Activated T-helper 17 cell treated with anti-CD3 and anti-CD28 coated beads, Interleukin-2, amount 50 U/mL, for 72 hours (primary cell): ENCODE measurements around the gene MYO18B. TPM values are rescaled to one million over a fixed set of nuclear protein-coding genes. Genes with fewer than 3 reads are reported as not detected.
"Not testable (repeated sequence)": the region's sequence is repeated elsewhere in the genome, so short reads cannot be mapped to it uniquely, and the experiment has no call there.

ENCODE experiments used
- ATAC-seq: fragments of 150-1000 bp; cut with Tn5 transposase; replicated peaks from 2 replicates; pipeline ENCODE4 v1.10.0; 2021; ENCODE audit warnings: mild to moderate bottlenecking, moderate library complexity
- H3K27ac Mint-ChIP-seq: one replicate; pipeline ENCODE4 v1.8.0; 2022; ENCODE audit warnings: mixed read lengths
- H3K27me3 Mint-ChIP-seq: one replicate; pipeline ENCODE4 v1.8.0; 2022; ENCODE audit warnings: mixed read lengths
- H3K36me3 Mint-ChIP-seq: one replicate; pipeline ENCODE4 v1.8.0; 2022; ENCODE audit warnings: low read depth, mild to moderate bottlenecking, mixed read lengths
- H3K4me1 Mint-ChIP-seq: one replicate; pipeline ENCODE4 v1.8.0; 2022; ENCODE audit warnings: mixed read lengths
- H3K4me3 Mint-ChIP-seq: one replicate; pipeline ENCODE4 v1.8.0; 2022; ENCODE audit warnings: mild to moderate bottlenecking, mixed read lengths
- H3K9me3 Mint-ChIP-seq: one replicate; pipeline ENCODE4 v1.8.0; 2022; ENCODE audit warnings: mixed read lengths
- total RNA-seq, 2 donors: library from RNA; stranded (reverse); gene quantifications; one replicate each; pipeline ENCODE4 v1.2.3, GENCODE V29; 2022

The MYO18B gene
- total RNA-seq, 2 donors from 2014 or later: 2.3 to 4.3 TPM

DNA sequence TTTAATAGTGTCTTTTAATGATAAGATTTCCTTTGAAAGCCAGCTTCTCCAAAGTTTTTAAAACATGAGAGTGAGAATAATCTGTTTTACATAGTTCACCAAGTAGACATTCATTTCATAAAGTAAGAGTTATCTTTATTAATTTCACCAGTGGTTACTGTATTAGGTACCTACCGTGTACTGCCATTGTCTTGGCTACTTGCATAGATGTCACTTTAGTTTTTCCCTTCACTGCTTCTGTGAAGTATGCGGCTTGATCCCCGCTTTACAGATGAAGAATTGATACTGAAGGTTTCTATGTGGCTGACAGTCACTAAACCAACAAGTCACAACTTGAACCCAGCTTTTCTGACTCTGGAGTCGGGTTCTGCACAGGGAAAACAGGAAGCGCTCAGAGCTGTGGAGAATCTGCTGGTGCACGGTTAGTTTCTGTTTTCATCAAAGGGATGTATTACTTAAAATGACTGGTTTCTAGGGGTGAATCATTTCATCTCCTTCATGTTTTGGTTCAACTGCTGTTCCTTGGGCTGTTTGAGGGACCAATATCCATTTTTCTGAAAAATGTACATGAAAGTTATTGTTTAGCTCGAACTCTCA lies 39.3 kb upstream of the MYO18B start:
- peak overlapping the region; percentile 12 for H3K4me3 Mint-ChIP-seq
- H3K9me3 Mint-ChIP-seq: no peaks in the 10 kb centered on the region
- peak; percentile 95 for ATAC-seq
- H3K27me3 Mint-ChIP-seq: peaks cover 9% of the 10 kb centered on the region
- no peaks in the 10 kb centered on the region for H3K4me1 Mint-ChIP-seq
- H3K36me3 Mint-ChIP-seq: no peaks in the 10 kb centered on the region
- peak overlapping the region; percentile 20 for H3K27ac Mint-ChIP-seq

DNA sequence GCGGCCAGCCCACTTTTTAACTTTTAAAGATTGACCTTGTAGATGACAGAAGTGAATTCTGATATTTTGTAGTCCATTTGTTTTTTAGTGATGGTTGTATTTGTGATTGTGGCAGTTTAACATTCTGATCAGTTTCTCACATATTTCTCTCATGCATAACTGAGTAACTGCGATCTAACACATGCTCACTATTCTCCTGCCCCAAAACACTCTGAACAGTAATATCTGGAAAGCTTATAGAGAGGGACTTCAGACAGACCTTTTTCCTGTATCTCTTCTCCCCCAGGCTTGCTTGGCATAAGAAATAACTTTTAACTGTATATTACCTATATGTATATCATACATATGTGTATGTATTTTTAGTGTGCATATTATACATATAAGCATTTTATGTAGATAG lies 37.3 kb upstream of the MYO18B start:
- no peaks in the 10 kb centered on the region for H3K36me3 Mint-ChIP-seq
- no peak for ATAC-seq
- peaks cover 9% of the 10 kb centered on the region for H3K27me3 Mint-ChIP-seq
- no peaks in the 10 kb centered on the region for H3K9me3 Mint-ChIP-seq
- H3K27ac Mint-ChIP-seq: no peak overlapping the region
- H3K4me1 Mint-ChIP-seq: no peaks in the 10 kb centered on the region
- H3K4me3 Mint-ChIP-seq: no peak overlapping the region

DNA sequence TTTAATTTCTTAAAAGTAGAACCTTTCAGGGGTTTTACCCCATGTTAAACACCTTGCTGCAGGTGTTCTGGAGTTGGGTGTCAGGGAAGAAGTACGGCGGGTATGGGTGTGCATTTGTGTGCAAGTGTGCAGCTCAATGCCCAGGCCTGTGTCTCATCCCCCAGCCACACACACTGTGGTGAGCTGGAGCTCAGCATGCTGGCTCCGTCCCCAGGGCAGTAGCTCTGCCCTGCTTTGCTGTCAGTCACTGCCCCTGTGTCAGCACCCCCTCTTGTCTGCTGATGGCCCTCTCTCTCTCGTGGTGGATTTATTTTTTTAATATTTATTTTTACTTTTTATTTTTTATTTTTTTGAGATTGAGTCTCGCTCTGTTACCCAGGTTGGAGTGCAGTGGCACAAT lies 35.8 kb upstream of the MYO18B start:
- no peak for ATAC-seq
- no peaks in the 10 kb centered on the region for H3K9me3 Mint-ChIP-seq
- H3K27me3 Mint-ChIP-seq: peaks cover 3% of the 10 kb centered on the region
- H3K4me1 Mint-ChIP-seq: no peaks in the 10 kb centered on the region
- no peaks in the 10 kb centered on the region for H3K36me3 Mint-ChIP-seq
- H3K27ac Mint-ChIP-seq: no peak overlapping the region
- no peak overlapping the region for H3K4me3 Mint-ChIP-seq

DNA sequence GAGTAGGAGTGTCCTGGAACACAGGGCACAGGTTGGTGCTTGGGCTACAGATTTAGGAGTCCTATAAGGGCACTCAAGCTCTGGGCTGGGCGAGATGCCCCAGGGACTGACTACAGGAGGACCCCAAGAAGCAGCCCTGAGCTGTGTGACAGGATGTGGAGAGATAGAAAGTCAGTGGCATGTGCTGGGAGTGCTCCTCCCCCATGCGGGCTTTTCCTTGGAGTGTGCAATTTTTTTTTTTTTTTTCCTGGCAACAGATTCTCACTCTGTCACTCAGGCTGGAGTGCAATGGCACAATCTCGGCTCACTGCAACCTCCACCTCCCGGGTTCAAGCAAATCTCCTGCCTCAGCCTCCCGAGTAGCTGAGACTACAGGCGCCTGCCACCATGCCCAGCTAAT lies 33.6 kb upstream of the MYO18B start:
- H3K4me1 Mint-ChIP-seq, H3K36me3 Mint-ChIP-seq, H3K27ac Mint-ChIP-seq: not testable (repeated sequence)

DNA sequence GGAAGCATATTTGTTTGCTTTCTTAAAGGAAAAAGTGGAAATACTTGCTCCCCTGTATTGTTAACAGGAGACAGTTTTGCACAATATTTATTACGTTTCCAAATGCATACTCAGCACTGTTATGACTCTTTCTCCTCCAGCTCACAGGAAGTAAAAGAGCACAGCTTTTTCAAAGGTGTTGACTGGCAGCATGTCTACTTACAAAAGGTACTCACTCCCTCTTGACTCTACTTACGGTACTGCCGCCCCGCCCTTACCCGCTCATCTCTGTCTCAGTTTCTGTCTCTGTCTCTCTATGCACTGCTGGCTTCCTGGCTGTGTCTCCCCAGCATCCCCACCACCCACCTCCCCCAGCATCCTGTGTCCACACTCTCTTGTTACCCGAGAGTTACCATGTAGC lies 32.2 kb upstream of the MYO18B start:
- peaks cover 3% of the 10 kb centered on the region for H3K27me3 Mint-ChIP-seq
- H3K9me3 Mint-ChIP-seq: no peaks in the 10 kb centered on the region
- H3K36me3 Mint-ChIP-seq: no peaks in the 10 kb centered on the region
- peak; percentile 97 for ATAC-seq
- peak overlapping the region; percentile 12 for H3K27ac Mint-ChIP-seq
- no peaks in the 10 kb centered on the region for H3K4me1 Mint-ChIP-seq
- peak overlapping the region; percentile 3 for H3K4me3 Mint-ChIP-seq

More for the DNA sequence above, 33.6 kb upstream of the MYO18B start:
- H3K4me3 Mint-ChIP-seq, H3K9me3 Mint-ChIP-seq, ATAC-seq, H3K27me3 Mint-ChIP-seq: not testable (repeated sequence)

DNA sequence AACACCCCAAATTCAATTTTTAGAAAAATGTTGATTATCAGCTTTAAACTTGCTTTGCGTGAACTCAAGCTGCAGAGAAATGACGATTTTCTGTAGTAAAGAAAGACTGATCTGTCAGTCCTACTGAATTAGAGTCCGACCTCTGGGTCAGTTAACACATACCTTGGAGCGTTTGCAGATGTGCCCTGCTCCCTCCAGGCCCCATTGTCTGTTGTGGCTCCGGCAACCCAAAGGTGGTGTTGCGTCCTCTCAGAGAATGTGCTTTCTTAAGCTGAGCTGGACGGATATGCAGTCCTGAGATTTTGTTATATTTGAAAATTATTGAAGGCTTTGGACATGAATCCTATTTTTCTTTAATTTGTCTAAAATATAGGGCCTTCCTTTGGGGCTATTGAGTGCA lies 31.5 kb upstream of the MYO18B start:
- Mint-ChIP-seq H3K27ac (peak overlapping the region; percentile 12), H3K36me3 (no peaks in the 10 kb centered on the region), H3K27me3 (peaks cover 3% of the 10 kb centered on the region), H3K4me3 (peak overlapping the region; percentile 3), H3K4me1 (no peaks in the 10 kb centered on the region), H3K9me3 (no peaks in the 10 kb centered on the region)
- ATAC-seq: no peak

DNA sequence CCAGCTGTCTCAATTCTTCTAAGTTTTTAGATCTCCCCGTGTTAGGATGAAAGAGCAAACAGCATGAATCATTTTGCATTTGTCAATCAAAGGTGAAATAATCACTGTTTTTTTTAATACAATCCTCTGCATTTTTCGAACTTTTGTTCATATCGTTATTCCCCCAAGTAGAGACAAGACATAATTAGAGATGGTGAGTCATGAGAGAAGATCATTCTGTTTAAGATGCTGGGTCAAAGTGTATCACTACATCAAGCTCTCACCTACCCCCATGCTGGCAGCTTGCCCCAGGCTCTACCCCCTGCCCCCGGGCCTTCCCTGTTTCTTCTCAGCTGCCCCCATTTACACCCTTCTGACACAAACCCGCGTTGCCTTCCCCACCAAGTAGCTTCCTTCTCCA lies 30.5 kb upstream of the MYO18B start:
- no peaks in the 10 kb centered on the region for H3K4me1 Mint-ChIP-seq
- H3K4me3 Mint-ChIP-seq: no peak overlapping the region
- no peak for ATAC-seq
- no peaks in the 10 kb centered on the region for H3K9me3 Mint-ChIP-seq
- no peak overlapping the region for H3K27ac Mint-ChIP-seq
- no peaks in the 10 kb centered on the region for H3K36me3 Mint-ChIP-seq
- H3K27me3 Mint-ChIP-seq: peaks cover 6% of the 10 kb centered on the region

DNA sequence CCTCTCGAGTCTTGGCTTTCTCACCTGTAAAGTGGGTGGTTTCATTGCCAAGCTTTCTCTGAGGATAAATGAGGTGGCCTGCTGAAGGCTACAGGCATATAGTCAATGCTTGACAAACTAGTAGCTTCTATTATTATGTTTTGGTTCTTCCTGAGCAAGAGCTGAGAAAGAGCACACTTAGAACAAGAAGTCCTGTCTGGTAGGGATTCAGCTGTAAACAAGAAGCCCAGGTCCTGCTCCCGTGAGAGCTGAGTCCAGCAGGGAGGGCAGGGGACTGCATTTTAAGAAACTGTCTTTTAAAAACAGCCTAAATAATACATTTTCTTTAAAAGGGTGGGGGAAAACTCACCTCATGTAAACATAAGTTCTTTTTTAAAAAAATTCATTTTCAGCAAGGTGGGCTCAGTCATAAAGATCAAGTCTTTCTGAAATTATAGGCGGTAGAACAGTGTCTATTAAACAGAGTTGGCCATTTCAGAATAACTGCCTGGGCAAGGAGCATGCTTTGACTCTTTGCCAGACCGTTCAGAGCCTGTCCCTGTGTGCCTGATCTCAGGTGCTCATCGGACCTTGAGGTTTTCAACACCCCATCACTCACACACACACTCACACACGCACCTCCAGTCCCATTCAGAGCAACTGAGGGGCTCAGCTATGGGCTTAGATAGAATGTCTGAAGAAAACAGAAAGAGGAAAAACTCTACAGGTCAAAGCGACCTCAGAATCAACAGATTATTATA lies 29.2 kb upstream of the MYO18B start:
- H3K4me3 Mint-ChIP-seq: no peak overlapping the region
- H3K4me1 Mint-ChIP-seq: no peaks in the 10 kb centered on the region
- no peak overlapping the region for H3K27ac Mint-ChIP-seq
- peaks cover 3% of the 10 kb centered on the region for H3K27me3 Mint-ChIP-seq
- H3K36me3 Mint-ChIP-seq: no peaks in the 10 kb centered on the region
- ATAC-seq: no peak
- H3K9me3 Mint-ChIP-seq: no peaks in the 10 kb centered on the region

DNA sequence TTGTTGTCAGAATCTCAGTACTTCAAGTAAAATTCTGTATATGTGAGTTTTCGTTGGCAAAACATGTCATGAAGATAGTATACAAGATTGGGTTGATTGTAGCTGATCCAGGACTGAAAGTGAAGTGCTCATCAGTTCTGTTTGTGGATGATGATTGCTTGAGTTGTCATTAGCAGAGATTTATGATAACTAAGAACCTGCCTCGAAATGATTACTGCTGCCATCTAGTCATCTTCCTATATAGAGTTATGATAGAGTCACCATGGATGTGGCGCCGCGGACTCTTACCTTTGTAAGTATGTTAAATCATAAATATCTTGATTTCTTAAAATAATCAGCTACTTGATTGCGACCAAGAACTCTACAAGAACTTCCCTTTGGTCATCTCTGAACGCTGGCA lies 27.9 kb upstream of the MYO18B start:
- no peaks in the 10 kb centered on the region for H3K36me3 Mint-ChIP-seq
- no peak overlapping the region for H3K4me3 Mint-ChIP-seq
- no peak for ATAC-seq
- H3K27ac Mint-ChIP-seq: no peak overlapping the region
- H3K27me3 Mint-ChIP-seq: peaks cover 7% of the 10 kb centered on the region
- H3K9me3 Mint-ChIP-seq: no peaks in the 10 kb centered on the region
- H3K4me1 Mint-ChIP-seq: no peaks in the 10 kb centered on the region

DNA sequence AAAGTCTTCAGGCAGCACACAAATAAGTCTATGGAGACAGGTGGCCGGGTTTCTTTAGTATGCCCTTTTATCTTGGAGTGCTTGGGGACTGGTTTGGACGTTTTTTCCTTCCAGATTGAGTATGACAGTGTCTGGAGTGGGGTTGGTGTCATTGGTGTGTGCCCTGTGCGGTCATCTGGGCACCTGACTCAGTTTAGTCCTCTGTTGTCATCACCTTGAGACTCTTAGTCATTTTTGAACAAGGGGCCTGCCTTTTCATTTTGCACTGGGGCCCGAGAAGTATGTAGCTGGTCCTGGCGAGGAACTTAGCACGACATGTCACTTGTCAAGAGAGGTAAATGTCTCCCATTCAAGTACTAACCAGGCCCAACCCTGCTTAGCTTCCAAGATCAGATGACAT lies 27.2 kb upstream of the MYO18B start:
- Mint-ChIP-seq H3K9me3 (no peaks in the 10 kb centered on the region), H3K4me1 (no peaks in the 10 kb centered on the region), H3K27me3 (peaks cover 7% of the 10 kb centered on the region), H3K27ac (no peak overlapping the region), H3K36me3 (no peaks in the 10 kb centered on the region), H3K4me3 (no peak overlapping the region)
- ATAC-seq: no peak

DNA sequence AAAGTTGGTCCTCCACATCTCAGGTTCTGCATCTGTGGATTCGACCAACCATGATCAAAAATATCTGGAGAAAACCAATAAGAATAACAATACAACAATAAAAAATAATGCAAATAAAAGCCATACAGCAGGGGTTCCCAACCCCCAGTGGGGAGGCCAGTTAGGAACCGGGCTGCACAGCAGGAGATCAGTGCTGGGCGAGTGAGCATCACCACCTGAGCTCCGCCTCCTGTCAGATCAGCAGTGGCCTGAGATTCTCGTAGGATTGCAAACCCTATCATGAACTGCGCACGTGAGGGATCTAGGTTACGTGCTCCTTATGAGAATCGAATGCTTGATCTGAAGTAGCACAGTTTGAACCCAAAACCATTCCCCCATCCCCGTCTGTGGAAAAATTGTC lies 25.4 kb upstream of the MYO18B start:
- Mint-ChIP-seq H3K27me3 (peaks cover 7% of the 10 kb centered on the region), H3K36me3 (no peaks in the 10 kb centered on the region), H3K4me1 (no peaks in the 10 kb centered on the region), H3K27ac (no peak overlapping the region), H3K4me3 (no peak overlapping the region), H3K9me3 (no peaks in the 10 kb centered on the region)
- ATAC-seq: no peak

DNA sequence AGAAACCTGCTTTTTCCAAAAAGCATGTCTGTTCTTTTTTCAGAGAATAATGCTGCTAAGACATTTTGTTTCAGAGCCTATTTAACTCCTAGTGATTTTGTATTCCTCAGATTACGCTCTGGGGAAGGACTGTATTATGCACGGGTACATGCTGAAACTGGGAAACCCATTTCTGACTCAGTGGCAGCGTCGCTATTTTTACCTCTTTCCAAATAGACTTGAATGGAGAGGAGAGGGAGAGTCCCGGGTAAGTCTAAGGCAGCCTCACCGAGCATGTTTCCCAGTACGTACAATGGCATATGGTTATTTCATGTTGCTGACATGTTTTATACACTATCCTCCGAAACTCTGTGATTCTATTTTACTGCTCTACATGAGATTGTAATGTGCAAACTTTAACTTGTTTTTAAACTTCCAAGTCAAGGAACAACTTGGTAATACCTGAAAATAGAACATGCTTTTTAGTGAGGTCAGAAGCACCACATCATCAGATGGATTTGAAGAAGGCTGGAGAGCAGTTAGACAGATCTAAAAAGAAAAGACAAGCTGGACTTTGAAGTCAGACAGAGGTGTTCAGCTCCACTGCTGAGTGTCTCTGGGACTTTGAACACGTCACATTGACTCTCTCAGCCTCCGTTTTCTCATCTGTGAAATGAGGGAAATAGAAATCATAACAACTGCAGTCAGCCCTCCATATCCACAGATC lies 23.7 kb upstream of the MYO18B start:
- Mint-ChIP-seq H3K27ac (no peak overlapping the region), H3K9me3 (no peaks in the 10 kb centered on the region), H3K4me1 (no peaks in the 10 kb centered on the region), H3K36me3 (no peaks in the 10 kb centered on the region), H3K27me3 (peaks cover 7% of the 10 kb centered on the region), H3K4me3 (no peak overlapping the region)
- ATAC-seq: no peak

DNA sequence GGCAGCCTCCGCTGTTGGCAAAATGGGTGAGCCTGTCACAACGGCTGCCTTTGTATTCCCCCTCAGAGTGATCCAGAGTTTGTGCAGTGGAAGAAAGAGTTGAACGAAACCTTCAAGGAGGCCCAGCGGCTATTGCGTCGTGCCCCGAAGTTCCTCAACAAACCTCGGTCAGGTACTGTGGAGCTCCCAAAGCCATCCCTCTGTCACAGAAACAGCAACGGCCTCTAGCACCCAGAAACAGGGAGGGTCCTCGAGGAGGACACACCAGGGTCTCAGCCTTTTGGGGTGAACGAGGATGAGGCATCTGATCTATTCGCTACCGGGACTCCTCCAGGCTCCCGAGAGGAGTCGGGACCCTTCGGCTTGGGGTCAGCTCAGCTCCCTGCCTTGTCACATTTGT lies 19.8 kb upstream of the MYO18B start:
- Mint-ChIP-seq H3K27ac (no peak overlapping the region), H3K4me3 (no peak overlapping the region), H3K4me1 (no peaks in the 10 kb centered on the region), H3K9me3 (no peaks in the 10 kb centered on the region), H3K27me3 (peaks cover 4% of the 10 kb centered on the region), H3K36me3 (no peaks in the 10 kb centered on the region)
- ATAC-seq: no peak

DNA sequence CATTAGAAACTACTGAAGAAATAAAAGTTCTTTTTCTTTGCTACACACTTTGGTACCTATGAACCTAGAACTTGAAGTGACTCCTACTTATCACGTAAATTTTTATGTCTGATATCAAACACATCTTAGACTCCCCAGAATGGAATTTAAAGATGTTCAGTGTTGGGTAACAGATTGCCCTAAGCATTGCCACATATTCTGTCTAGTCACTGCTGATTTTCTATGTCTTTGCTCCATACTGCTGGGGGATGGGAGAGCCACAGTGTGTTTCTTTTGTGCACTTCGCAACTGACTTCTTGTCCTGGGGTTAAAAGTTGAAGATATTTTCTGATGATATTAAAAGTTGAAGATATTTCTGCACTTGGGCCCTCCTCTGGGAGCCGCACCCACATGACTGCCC lies 19.4 kb upstream of the MYO18B start:
- no peak for ATAC-seq
- H3K9me3 Mint-ChIP-seq: no peaks in the 10 kb centered on the region
- H3K27ac Mint-ChIP-seq: no peak overlapping the region
- H3K36me3 Mint-ChIP-seq: no peaks in the 10 kb centered on the region
- no peak overlapping the region for H3K4me3 Mint-ChIP-seq
- peaks cover 4% of the 10 kb centered on the region for H3K27me3 Mint-ChIP-seq
- no peaks in the 10 kb centered on the region for H3K4me1 Mint-ChIP-seq

DNA sequence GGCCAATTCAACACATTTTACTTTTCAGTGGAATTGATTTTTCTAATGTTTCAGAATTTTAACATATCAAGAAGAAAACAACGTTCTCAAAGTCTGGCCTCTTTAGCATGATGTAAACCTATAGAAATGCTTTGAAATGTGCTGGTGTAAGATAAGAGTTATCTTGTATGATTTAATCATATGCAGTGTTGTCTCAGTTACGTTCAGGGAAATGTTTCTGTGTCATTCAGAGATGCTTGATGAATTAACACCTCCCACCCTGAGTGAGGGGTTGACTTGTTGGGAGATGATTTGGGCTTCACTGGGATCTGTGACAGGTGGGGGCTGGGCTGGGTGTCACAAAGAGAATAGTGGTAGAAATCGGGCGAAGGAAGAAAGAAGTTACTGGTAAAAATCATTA lies 15.7 kb upstream of the MYO18B start:
- H3K4me3 Mint-ChIP-seq: no peak overlapping the region
- H3K27ac Mint-ChIP-seq: peak overlapping the region; percentile 3
- H3K36me3 Mint-ChIP-seq: no peaks in the 10 kb centered on the region
- peak; percentile 18 for ATAC-seq
- H3K4me1 Mint-ChIP-seq: no peaks in the 10 kb centered on the region
- peaks cover 10% of the 10 kb centered on the region for H3K27me3 Mint-ChIP-seq
- no peaks in the 10 kb centered on the region for H3K9me3 Mint-ChIP-seq
